Right kidney (tissue), 1 donor: ENCODE results near the gene LRRK1.
A peak's percentile ranks its signal among the peaks of the same experiment; 100 is the strongest.
"Not testable (repeated sequence)": the region's sequence is repeated elsewhere in the genome, so short reads cannot be mapped to it uniquely, and the experiment has no call there.

Experiments
- DNase-seq: peaks from one replicate; pipeline ENCODE4 v3.0.0-alpha.2; 2016

The LRRK1 gene

GRCh38 chr15:101070502-101071273, 151.5 kb downstream of the LRRK1 start:
- no peak for DNase-seq

GRCh38 chr15:101071651-101072050, 152.5 kb downstream of the LRRK1 start:
- no peak for DNase-seq

DNA sequence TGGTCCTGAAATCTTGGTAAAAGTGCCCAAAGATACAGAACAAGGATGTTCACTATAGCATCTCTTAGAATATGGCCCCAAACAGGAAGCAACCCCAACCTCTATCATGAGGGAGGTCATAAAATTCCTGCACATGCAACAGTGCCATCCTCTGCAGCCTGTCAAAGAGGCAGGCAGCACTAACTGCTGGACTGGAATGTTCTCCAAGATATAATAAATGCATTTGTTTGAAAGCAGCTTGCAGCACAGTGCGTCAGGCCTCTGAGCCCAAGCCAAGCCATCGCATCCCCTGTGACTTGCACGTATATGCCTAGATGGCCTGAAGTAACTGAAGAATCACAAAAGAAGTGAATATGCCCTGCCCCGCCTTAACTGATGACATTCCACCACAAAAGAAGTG, 153.1 kb downstream of the LRRK1 start:
- not testable (repeated sequence) for DNase-seq

GRCh38 chr15:101077806-101078668, 158.9 kb downstream of the LRRK1 start:
- not testable (repeated sequence) for DNase-seq

DNA sequence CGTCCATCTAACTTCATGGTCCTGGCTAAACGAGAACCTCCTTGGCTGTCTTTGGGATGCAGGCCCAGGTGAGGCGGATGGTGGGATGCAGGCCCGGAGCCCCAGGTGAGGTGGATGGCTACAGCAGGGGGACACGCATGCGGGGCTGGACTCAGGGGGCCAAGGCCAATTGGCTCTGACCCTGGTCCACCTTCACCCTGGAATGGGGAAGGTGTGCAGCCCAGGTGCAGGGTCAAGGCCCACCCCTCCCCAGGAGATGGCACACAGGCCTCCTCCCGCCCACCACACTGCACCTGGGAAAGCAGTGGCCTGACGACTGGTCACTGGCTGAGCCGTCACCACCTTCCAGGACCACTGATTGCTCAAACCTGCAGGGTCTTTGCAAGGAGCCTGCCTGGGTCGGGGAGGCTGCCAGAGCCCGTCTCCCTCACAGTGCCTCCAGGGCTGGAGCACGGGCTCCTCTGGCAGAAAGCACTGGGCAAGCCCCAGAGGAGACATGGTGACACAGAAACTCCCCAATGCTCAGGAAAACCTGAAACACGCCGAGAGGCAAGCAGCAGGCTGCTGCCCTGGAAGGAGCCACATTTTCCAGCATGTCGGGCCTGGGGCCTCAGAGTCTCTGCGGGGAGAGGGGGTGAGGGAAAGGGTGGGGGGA, 159.6 kb downstream of the LRRK1 start:
- no peak for DNase-seq

GRCh38 chr15:101081900-101082299, 162.7 kb downstream of the LRRK1 start:
- no peak for DNase-seq

DNA sequence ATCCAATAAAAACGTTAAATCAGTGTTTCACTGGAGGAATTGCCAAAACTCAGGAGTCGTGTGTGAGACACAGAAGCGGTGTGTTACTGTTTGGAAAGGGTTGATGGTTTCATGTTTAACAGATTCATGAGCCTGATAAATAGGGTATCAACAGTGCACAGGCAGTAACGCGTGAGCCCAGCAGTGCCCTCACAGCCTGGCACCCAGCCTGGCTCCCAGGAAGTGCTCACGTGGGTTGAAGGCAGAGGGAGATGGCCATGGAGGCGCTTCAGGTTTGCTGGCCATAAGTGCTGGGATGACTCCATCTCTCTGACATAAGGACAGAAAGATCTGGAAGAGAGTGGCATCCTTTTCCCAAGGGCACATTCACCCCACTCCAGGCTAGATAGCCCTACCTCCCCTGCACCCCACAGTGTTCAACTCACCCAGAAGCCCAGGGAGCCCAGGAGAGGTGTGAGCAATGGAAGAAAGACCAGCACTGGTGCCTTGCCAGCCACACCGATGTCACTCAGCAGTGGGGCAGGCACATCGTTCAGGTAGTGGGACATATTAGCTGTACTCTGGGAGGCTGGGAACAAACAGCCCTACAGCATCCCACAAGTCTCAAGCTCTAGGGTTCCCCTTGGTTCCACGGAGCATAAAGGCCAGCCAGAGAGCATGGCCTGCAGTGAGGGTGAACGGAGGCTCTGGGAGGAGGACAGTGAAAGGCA, 164.3 kb downstream of the LRRK1 start:
- no peak for DNase-seq

GRCh38 chr15:101084801-101085200, 165.6 kb downstream of the LRRK1 start:
- no peak for DNase-seq

- no peak for DNase-seq
These were observed 166.1 kb downstream of the LRRK1 start for GRCh38 chr15:101085311-101085700.

DNA sequence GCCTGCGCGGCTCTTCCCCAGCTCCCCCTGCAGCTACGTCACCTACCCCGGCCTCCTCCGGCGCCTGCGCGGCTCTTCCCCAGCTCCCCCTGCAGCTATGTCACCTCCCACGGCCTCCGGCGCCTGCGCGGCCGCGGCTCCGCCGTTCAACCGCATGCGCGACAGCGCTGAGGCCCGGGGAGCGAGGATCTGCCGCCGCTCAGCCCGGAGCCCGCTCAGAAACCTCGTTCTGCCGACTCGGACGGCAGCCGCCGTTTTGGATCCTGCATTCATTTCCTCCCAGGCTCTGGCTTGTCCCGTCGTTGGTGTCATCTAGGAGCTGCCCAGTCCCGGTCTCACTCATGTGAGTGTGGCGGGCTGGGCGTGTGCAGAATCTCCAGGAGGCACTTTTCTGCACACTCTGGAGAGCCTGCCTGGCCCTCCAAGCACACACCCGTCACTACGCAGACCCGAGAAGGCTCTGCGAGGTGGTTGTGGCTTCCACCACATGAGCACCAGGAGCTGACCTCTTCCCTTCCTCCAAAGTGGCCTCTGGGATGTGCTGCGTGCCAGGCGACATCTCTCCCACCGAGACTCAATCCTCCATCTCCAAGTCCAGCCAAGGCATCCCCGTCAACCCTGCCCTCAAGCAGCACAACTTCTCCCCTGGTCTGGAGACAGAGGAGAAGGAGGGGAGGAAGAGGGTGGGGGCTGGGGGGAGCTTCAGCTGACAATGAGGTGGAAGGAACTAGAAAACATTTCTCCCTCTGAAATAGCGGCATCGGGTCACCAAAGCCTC, 167.4 kb downstream of the LRRK1 start:
- DNase-seq = no peak

- DNase-seq = no peak
These were observed 168.1 kb downstream of the LRRK1 start for GRCh38 chr15:101087172-101087769.

DNA sequence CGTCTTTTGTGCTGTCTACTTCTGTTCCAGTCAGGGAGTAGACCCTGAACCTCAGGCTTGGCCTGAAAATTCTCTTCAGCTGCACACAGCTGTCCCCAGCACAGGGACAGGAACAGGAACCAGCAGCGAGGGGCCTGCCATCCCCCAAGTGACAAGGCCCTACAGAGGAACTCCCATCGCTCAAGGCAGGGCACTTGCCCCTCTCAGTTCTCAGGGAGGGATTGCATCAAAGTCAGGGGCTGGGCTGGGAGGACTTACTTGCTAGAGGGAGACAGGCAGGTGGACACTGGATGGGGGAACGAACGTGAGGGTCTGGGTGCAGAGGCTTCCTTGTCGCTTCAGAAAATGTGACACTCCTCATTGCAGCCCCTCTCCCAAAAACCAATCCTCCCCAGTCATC, 169.1 kb downstream of the LRRK1 start:
- DNase-seq = no peak

- peak; percentile 77 for DNase-seq
These were observed 169.8 kb downstream of the LRRK1 start for GRCh38 chr15:101088788-101089578.

- DNase-seq = peak; percentile 32
These were observed 170.6 kb downstream of the LRRK1 start for GRCh38 chr15:101089579-101090427.

GRCh38 chr15:101090428-101090790, 171.3 kb downstream of the LRRK1 start:
- DNase-seq = no peak

DNA sequence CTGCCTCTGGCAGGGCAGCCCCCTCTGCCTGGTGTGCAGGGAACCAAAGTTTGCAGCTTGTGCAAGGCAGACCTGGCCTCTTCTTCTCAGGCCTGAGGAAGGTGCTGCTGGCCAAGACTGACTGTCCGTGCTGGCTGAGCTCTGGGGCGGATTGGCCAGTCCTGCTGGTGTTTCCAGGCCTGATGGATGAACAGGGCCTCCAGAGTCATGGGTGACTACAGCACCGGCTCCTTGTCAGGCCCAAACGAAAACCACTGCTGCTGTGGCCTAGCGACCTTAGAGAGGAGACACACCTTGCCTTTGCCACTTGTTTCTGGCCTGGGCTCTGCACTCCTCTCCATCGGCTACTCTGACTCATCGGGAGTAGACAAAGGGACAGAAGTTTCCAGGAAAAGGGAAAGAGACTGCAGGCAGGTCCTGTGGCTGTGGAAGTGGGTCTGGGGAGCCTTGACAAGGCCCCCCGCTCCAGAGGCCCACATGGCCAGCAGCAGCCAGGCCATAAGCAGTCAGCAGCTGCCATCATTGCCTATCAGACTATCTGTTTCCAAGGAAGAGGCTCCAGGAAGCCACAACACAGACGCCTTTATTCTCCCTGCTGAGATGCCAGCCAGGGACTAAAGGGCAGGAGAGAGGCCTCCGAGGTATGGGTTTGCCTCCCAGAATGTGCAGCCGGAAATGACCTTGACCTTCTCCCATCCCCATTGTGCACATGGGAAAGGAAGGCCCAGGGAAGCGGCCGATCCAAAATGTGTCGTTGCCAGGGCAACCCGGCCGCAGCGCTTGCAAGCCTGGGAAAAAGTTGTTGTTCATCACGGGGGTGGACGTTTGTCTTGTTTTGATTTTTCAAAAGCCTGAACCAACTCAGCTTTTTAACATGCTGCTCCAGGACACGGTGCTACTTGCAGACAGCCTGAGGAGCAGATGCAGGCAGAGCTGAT, 172.2 kb downstream of the LRRK1 start:
- no peak for DNase-seq

GRCh38 chr15:101092156-101092866, 173.2 kb downstream of the LRRK1 start:
- DNase-seq = no peak

GRCh38 chr15:101092867-101093202, 173.7 kb downstream of the LRRK1 start:
- DNase-seq = no peak
